OCI-LY1 (cell line): ENCODE data around the gene NCAPD3.

Experiments
- H2AFZ ChIP-seq: fragments of 200-600 bp; sonication (generic), shearing (Covaris generic); 2 replicates; pipeline ENCODE4 v1.6.0; 2014; ENCODE audit warnings: antibody characterized with exemption, mild to moderate bottlenecking, low read length
- H3F3A ChIP-seq: fragments of 200-600 bp; sonication (generic), shearing (Covaris generic); 2 replicates; pipeline ENCODE4 v1.6.0; 2014; ENCODE audit warnings: mild to moderate bottlenecking, antibody characterized with exemption, low read length, moderate library complexity; ENCODE audit not compliant: insufficient read depth
- H3K27ac ChIP-seq: fragments of 200-600 bp; sonication (generic); 2 replicates; pipeline ENCODE4 v1.5.1; 2014; ENCODE audit warnings: low read length, mixed run types, mild to moderate bottlenecking, low read depth; ENCODE audit not compliant: poor library complexity, severe bottlenecking
- H3K27me3 ChIP-seq: fragments of 200-600 bp; sonication (generic); 2 replicates; pipeline ENCODE4 v1.6.0; 2014; ENCODE audit warnings: antibody characterized with exemption, mild to moderate bottlenecking, low read length, moderate library complexity; ENCODE audit not compliant: insufficient read depth
- H3K36me3 ChIP-seq: fragments of 200-600 bp; sonication (generic); 2 replicates; pipeline ENCODE4 v1.6.1; 2014; ENCODE audit warnings: mild to moderate bottlenecking, antibody characterized with exemption, low read length, moderate library complexity, mixed read lengths; ENCODE audit not compliant: insufficient read depth
- H3K4me1 ChIP-seq: fragments of 200-600 bp; sonication (generic); 2 replicates; pipeline ENCODE4 v1.5.1; 2014; ENCODE audit warnings: mild to moderate bottlenecking, low read length, moderate library complexity; ENCODE audit not compliant: insufficient read depth, severe bottlenecking
- H3K4me2 ChIP-seq: fragments of 200-600 bp; sonication (generic), shearing (Covaris generic); 2 replicates; pipeline ENCODE4 v1.6.1; 2014; ENCODE audit warnings: low read length
- H3K4me3 ChIP-seq: fragments of 200-600 bp; sonication (generic); 2 replicates; pipeline ENCODE4 v1.5.1; 2014; ENCODE audit warnings: low read length, low read depth, mild to moderate bottlenecking, mixed read lengths; ENCODE audit not compliant: poor library complexity, severe bottlenecking
- H3K79me2 ChIP-seq: fragments of 200-600 bp; shearing (Covaris generic); 2 replicates; pipeline ENCODE4 v1.6.1; 2016; ENCODE audit warnings: mixed run types, low read length, mixed read lengths; ENCODE audit not compliant: insufficient read depth
- H3K9ac ChIP-seq: fragments of 200-600 bp; sonication (generic), shearing (Covaris generic); 2 replicates; pipeline ENCODE4 v1.6.1; 2014; ENCODE audit warnings: mild to moderate bottlenecking, low read length, mixed read lengths
- H3K9me2 ChIP-seq: fragments of 200-600 bp; sonication (generic), shearing (Covaris generic); 2 replicates; pipeline ENCODE4 v1.6.1; 2014; ENCODE audit warnings: low read depth, mild to moderate bottlenecking, low read length, mixed read lengths
- H3K9me3 ChIP-seq: fragments of 200-600 bp; shearing (Covaris generic); 2 replicates; pipeline ENCODE4 v1.6.1; 2014; ENCODE audit warnings: low read length, mixed read lengths
- H4K20me1 ChIP-seq: fragments of 200-600 bp; sonication (generic), shearing (Covaris generic); 2 replicates; pipeline ENCODE4 v1.6.0; 2016; ENCODE audit warnings: mild to moderate bottlenecking, low read length; ENCODE audit not compliant: insufficient read depth
- CTCF ChIP-seq: fragments of 200-600 bp; sonication (generic), shearing (Covaris generic); IDR thresholded peaks from 2 replicates; pipeline ENCODE4 v1.5.1; 2017; ENCODE audit warnings: mild to moderate bottlenecking, antibody characterized with exemption, low read length, moderate library complexity, mixed read lengths
- EZH2 ChIP-seq: fragments of 200-600 bp; sonication (generic), shearing (Covaris generic); IDR thresholded peaks from 2 replicates; pipeline ENCODE4 v1.8.0; 2017; ENCODE audit warnings: borderline replicate concordance, mixed run types, mild to moderate bottlenecking, antibody characterized with exemption, low read length, moderate library complexity, mixed read lengths

NCAPD3 gene

GRCh38 chr11:134178032-134178674 is 45.6 kb downstream of the NCAPD3 start:
- Histone ChIP-seq H3K27ac (no peak overlapping the region), H3K4me2 (no peak overlapping the region), H3K27me3 (no peaks in the 10 kb centered on the region), H3K4me3 (no peak overlapping the region), H3K36me3 (peaks cover 96% of the 10 kb centered on the region), H4K20me1 (no peaks in the 10 kb centered on the region), H3K9me2 (no peaks in the 10 kb centered on the region), H3F3A (no peaks in the 10 kb centered on the region), H3K79me2 (no peaks in the 10 kb centered on the region), H2AFZ (no peak overlapping the region), H3K4me1 (no peaks in the 10 kb centered on the region), H3K9ac (no peak overlapping the region), H3K9me3 (no peaks in the 10 kb centered on the region)
- no peak for TF ChIP-seq EZH2
- TF ChIP-seq CTCF: no peak

DNA sequence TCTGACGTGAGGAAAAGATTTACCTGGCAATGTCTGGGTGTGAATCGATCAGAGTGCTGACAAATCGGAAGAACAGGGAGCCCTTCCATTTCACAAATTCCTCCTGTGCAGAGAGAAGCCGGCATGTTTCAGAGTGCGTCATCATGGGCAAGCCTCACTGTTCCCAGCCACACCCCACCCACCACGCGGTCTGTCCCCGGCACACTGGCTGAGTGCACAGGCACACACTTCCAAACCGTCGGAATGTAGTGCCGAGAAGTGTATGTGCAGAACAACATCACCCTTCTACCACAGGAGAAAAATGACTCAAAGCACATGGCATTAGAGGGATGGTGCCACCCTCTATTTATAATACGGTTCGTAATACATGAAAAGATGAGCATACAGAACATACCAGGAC is 47.5 kb downstream of the NCAPD3 start:
- Histone ChIP-seq H4K20me1 (no peaks in the 10 kb centered on the region), H3K79me2 (no peaks in the 10 kb centered on the region), H3K4me2 (no peak overlapping the region), H3K4me1 (no peaks in the 10 kb centered on the region), H3K36me3 (peaks cover 95% of the 10 kb centered on the region), H3K27me3 (no peaks in the 10 kb centered on the region), H3K9ac (no peak overlapping the region), H3F3A (no peaks in the 10 kb centered on the region), H3K9me2 (no peaks in the 10 kb centered on the region), H3K27ac (no peak overlapping the region), H2AFZ (no peak overlapping the region), H3K9me3 (no peaks in the 10 kb centered on the region), H3K4me3 (no peak overlapping the region)
- TF ChIP-seq CTCF (no peak), EZH2 (no peak)

DNA sequence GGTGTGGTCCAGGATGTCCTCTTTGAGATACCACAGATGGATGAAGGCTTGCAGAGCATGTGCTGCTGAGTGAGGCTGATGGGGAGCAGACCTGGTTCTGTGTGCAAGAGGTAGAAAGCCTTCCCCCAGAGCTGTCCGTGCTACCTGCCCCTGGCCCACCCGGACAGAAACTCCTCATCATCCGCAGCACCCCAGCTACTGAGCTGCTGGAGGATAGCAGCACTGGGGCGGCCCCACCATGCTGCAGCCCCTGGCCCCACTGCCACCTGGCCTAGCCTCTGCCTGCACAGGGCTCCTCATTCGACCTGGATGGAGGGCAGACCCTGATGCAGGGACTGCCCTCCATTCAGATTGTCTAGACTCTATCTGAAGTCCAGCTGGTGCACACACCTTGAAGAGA is 50.5 kb downstream of the NCAPD3 start:
- Histone ChIP-seq H3K9ac (no peak overlapping the region), H3K4me3 (no peak overlapping the region), H4K20me1 (no peaks in the 10 kb centered on the region), H3K27ac (no peak overlapping the region), H3F3A (no peaks in the 10 kb centered on the region), H3K4me1 (no peaks in the 10 kb centered on the region), H3K27me3 (no peaks in the 10 kb centered on the region), H2AFZ (no peak overlapping the region), H3K36me3 (peaks cover 96% of the 10 kb centered on the region), H3K9me3 (no peaks in the 10 kb centered on the region), H3K4me2 (no peak overlapping the region), H3K9me2 (no peaks in the 10 kb centered on the region), H3K79me2 (no peaks in the 10 kb centered on the region)
- TF ChIP-seq EZH2: no peak
- no peak for TF ChIP-seq CTCF
